Left lobe of liver (tissue), 2 donors: ENCODE results near the gene UGT8. TPM values are rescaled to one million over a fixed set of nuclear protein-coding genes. Genes with fewer than 3 reads are reported as not detected.
"Not testable (repeated sequence)": the region's sequence is repeated elsewhere in the genome, so short reads cannot be mapped to it uniquely, and the experiment has no call there.

Experiments used
- ATAC-seq: fragments of 200-7000 bp; cut with Tn5 transposase; one replicate; pipeline ENCODE4 v1.9.1; 2020; ENCODE audit warnings: mild to moderate bottlenecking, moderate library complexity
- DNase-seq: peaks from one replicate; pipeline ENCODE4 v3.0.0-alpha.2; 2020; ENCODE audit warnings: low spot score
- total RNA-seq: library from RNA; stranded (reverse); gene quantifications from one replicate; pipeline ENCODE4 v1.2.1, GENCODE V29; 2021
- donor health status: DM: no; HTN: no; CAD: no; lungs with moderate emphysema.
- donor health status: DM: no; HTN: yes; CAD: no.

Gene UGT8
- total RNA-seq, 1 donor from 2014 or later: 0.15 TPM

DNA sequence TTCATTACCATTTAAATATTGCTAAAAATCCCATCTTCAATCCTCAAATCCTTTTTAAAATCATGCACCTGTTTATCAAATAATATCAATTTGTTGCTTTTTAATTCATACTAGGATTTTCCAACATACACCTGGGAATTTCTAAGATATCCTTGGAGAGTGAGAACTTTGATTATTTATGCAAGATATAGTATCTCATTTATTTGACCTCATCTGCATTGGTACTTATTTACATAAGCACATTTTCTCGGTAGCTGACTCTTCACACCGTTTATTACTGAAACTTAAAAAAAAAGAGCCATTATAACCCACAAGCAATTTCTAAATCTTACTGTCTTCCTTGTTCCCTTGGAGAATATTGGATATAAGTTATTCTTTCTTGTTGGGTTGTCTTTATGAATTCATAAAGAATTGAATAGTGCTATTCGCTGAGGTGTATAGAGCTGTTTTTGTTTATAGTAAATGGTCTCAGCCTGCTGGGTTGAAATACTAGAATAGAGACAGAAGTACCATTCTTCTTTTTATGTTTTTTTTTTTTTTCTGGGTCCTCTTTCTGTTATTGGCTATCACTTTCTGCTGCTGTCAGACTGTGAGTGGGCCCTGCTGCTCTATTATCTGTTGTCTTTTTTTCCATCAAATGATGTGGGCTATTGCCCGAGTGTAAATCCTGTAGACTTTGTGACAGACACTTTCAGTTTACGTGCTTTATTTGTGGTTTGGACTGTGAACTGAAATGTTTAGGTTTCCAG lies 2.9 kb downstream of the UGT8 start:
- DNase-seq: no peak
- no peak for ATAC-seq

DNA sequence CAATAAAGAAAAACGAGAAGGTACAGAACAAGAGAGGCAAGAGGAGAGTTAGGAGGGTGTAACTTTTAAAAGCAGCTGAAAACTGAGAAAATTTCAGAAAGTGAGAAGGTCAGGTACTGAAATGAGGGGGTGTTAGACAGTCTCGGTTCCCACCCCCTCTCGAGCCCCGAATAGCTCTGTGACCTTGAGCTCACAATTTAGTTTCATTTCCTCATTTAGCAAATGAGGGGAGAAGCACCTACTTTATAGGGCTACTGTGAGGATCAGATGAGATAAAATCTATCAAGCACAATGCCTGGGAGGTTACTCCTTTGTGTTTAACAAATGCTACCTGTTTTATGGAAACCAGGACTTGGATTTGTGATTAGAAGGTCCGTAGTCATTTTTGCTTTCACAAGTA lies 4.9 kb downstream of the UGT8 start:
- ATAC-seq (no peak), DNase-seq (no peak)

DNA sequence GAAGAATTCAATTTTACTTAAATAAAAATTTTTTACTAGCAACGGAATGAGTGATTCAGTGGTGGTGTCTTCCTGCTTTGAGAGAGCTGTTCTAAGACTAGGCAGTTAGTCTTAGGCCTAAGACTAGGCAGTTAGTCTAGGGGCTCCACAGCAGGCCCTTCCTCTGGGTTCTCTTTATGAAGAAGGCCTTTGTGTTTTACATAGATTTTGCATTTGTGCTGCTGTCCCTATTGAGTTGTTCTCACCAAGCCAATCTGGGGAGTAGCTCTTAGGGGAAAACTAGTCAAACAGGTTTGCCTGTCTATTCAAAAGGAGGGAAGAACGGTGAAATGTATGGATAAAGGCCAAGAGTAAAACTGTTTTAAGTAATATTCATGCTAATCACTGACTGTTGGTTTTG lies 7.6 kb downstream of the UGT8 start:
- DNase-seq (no peak), ATAC-seq (no peak)

DNA sequence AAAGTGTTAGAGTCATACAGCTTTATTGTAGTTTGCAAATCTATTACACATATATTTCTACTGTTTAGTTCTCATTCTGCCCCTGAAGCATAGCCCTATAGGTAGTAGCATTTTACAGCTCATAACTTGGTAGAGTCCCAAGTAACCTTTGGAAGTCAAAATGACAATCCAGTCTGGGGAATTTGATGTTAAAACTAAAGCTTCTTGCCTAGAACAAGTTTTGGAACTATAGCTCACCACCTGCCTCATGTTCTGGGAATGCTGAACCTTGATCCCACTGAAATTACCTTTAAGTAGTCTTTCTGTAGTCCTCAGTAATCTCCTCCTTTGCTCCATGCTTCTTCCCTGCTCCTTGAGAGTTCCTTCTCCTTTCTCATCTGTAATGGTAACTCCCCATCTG lies 8.4 kb downstream of the UGT8 start:
- no peak for DNase-seq
- no peak for ATAC-seq

DNA sequence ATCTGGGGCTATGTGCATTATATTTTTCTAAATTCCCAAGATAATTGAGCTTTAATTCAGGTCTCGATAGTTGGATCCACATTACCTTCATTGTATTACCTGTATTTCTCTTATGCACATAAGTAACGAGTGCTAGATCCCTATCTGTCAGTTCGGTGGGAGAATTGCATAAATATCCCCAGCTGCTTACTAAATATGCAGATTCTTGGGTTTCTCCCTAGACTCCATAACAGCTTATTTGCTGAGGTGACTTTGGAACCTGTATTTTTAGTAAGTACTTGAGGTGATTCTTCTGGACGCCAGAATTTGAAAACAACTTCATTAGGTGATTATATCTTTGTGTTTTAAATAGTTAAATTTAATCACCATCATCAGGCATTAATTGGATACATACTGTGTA lies 15.0 kb downstream of the UGT8 start:
- DNase-seq (no peak), ATAC-seq (no peak)

DNA sequence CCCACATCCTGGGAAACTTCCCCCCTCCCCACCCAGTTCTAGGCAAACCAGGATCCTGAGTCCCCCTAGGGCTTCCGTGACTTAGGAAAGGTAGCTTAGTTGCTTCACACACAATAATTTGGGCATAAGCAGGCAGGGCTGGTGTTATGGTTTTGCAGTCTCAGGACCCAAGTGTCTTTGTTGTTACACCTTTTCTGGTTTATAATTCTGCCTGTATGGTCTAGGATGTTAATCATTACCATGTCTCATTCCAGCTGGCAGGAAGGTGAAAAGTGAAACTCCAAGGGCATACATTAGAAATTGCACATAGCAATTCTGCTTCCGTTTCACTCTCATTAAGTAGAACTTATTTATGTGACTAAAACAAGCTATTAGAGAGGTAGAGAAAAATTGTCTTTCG lies 16.8 kb downstream of the UGT8 start:
- ATAC-seq: peak; percentile 50
- no peak for DNase-seq

DNA sequence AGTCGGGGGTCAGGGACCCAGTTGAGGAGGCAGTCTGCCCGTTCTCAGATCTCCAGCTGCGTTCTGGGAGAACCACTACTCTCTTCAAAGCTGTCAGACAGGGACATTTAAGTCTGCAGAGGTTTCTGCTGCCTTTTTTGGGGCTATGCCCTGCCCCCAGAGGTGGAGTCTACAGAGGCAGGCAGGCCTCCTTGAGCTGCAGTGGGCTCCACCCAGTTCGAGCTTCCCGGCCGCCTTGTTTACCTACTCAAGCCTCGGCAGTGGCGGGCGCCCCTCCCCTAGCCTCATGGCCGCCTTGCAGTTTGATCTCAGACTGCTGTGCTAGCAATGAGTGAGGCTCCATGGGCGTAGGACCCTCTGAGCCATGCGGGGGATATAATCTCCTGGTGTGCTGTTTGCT lies 17.4 kb downstream of the UGT8 start:
- ATAC-seq, DNase-seq: not testable (repeated sequence)

DNA sequence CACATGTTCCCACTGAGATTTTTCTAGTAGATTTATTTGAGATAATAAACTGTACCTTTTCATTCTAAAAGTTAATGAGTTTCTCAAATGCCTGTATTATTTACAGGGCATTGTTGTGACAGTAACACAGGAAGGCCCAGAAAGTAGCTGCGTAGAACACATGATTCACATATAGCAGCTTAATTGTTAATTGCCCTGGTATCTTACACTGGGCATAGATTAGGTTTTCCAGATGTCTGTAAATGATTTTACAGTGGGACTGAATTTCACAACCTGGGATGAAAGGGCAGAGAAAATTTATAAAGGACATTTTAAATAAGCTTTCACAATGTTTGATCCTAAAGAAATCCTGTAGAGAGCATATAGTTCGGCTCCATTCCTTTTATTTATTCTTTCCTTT lies 27.6 kb downstream of the UGT8 start:
- ATAC-seq (no peak), DNase-seq (no peak)

DNA sequence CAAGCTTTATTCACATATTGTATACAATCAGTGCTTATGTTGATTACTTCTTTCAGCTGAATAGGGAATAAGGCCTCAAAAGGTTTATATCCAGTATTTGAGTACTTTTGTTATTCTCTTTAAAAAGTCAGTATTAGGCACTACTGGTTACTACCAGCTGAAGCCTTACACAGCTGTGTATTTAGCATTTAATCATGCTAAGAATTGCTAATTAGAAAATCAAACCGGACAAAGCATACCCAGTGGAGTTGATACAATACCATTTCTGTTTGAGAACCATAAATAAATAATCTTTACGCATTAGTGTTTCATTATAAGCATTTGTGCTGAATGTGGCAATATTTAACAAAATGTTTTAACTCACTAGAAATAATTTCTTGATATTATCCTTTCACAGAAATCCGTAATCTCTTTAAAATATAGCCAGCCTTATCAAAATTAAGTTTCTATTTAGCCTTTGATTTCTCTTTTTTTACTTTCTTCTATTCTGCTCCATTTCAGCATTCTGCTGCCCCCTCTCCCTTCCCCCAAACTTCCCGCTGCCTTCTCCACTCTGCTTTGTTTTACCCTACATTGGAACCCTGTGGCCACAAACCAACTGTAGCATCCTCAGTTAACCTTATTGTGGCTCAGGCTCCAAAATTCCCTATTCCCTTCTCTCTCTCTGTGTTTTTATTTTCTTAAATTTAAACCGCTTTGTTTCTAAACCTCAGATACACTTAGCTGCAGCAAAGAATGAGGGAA lies 37.8 kb downstream of the UGT8 start:
- ATAC-seq: no peak
- DNase-seq: no peak

DNA sequence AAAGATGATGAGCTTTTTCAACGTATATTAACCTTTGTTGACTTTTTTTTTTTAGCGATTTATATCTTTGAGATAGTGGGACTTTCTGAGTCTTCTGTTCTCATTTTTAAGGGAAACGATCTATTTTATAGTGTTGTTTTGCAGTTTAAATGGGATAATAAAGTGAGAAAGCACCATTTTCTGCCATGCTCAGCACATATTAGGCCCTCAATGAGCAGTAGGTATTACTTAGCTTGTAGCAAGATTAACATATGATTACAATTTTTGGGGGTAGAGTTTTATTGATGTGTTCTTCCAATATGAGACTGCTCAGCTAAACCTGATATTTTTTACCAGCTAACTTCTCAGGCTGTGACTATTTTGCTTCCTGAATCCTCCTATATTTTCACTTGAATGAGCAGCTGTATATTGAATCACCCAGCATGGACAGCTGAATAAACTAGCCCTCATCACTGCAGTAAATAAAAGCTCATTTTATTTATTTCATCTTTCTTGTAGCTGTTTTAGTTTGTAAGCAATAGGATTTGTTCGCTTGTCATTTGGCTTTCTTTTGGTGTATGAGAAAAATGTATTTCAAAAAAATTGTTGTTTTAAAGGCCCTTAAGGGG lies 43.7 kb downstream of the UGT8 start:
- ATAC-seq (no peak), DNase-seq (no peak)

DNA sequence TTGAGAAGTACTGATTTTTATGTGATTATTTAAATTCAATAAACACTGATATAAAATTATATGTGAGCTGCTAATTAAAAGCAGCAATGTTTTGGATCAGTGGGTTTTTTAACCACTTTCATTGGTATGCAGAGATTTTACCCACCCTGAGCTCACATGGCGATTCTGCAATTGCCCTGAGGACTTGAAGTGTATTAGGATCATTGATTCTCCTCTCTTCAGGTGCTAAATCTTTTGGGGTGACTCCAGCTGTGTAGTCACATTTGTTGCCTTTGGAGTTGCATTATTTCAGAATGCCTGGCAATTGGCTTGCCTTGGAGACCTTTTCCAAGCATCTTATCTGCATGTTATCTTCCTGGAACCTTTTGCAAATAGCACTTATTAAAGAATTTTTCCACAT lies 51.3 kb downstream of the UGT8 start:
- DNase-seq: no peak

DNA sequence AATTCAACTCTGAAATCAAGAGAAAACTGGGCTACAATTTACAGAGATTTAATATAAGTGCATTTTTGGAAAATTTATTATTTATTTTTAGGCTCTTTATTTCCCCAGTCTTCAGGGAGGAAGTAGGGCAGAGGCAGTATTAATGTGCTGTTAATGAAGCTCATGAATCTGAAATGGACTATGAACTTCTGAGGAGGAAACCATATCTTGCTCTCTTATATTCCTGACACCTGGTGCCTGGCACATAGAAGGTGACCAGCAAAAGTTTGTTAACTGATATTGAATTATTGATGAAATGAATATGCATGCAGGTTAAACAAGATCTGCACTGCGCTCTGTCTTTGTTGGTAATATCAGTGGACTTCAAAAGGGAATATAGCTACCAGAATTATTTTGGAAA lies 55.1 kb downstream of the UGT8 start:
- ATAC-seq (no peak), DNase-seq (no peak)

More for the DNA sequence above, 51.3 kb downstream of the UGT8 start:
- no peak for ATAC-seq

DNA sequence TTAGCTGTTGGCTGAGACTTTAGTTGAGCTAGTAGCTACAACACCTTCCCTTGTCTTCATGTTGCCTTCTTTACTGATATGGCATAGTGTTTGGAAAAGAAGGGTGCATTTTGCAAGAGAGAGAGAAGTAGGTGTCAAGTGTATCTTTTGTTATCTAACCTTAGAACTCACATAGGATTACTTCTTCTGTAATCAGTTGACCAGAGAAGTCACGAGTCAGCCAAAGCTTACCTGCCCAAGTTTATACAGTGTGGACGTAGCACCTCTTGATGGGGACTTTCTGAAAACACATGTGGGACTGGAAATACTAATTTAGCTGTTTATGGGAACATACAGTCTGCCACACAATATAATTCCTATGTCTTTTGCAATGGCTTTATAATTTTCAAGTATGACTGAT lies 56.0 kb downstream of the UGT8 start:
- ATAC-seq (no peak), DNase-seq (no peak)

DNA sequence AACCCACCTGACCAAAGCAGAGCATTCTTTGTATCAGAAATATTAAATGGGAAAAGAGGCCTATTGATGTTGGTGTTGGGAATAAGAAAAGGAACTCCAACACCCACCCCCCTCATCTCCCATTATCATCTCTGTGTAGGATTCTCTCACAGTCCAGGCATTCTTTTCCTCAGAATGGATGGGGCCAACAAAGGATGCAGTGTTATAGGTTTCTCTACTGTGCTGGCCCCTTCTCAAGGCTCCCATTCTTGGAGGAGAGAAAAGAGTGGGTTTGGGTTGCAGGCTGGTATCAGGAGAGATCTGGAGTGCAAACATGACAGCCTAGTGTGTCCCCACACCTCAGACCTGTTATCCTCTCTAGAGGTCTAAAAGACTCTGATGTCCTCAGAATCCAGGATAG lies 59.6 kb downstream of the UGT8 start:
- ATAC-seq (no peak), DNase-seq (no peak)

DNA sequence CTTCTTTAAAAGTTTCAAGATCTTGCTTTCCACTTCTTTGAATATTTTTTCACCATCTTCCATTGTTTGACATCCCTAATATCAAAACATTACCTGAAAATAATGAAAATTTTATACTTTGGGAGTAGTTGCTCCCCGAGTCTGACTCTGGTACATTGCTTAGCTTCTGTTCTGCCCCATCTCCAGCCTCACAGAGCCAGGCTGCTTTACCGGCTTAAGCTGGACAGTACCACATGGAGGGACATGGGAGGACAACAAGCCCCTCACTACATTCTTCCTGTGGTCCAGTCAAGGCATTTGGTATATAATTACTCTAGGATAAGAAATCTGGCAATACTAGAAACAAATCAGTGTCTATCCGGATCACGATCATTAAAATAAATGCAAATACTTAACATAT lies 60.2 kb downstream of the UGT8 start:
- no peak for ATAC-seq
- DNase-seq: no peak

DNA sequence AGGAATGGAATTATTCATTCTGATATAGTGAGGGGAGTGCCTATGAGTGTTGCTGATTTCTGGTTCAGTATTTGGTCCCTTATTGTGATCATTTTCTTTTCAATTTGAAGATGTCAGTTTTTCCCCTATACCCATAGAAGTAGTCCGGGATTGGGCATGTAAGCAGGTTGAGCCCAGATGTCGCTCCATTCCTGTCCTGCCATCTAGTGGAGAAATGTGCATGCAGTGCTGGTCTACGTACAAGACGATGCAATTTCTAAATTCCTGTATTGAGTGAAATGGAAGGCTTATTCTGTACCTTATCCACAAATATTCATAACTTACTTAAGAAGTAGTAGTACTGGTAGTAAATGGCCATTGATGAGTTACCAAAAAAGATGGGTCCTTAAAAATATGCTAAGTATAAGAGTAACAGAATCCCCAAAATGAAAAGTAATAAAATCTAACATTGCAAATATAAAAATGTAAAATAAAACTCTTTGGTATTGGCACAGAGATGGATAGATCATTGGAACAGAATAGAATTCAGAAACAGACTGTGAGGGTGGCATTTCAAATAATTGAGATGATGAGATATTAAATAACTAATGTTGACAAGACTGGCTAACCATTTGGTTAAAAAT lies 60.9 kb downstream of the UGT8 start:
- DNase-seq (peak; percentile 51), ATAC-seq (peak; percentile 97)

DNA sequence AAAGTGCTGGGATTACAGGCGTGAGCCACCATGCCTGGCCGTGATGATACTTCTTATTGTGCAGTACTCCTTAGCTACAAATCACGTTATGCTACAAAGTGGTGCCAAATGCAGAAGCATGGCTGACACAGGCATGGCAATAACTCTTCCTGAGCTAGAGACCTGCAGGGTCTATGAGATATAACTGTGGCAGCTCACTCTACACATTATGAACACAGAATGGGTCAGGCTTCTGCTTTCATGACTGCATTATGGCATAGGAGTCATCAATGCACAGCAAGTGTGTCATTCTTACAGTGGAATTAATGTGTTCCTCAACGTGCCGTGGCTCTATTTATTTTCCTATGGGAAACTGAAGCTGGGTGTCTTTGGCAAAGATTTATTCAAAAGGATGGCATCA lies 64.5 kb downstream of the UGT8 start:
- ATAC-seq: no peak

DNA sequence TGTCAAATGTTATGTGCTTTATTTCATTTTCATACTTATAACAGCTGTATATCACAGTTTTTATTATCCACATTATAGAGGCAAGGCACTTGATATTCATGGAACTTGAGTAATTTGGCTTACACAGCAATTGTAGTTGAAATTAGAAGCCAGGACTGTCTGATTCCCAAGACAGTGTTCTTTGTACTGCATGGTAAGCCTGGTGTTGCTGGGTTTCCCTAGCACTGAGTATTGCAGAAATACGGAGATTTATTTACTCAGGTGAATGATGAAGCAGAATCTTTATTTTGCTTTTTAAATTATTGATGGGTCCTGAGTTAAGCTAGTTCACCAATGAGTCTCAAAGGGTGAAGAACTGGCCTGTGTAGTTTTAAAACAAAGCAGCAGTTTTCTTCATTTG lies 70.0 kb downstream of the UGT8 start:
- DNase-seq: no peak

More for the DNA sequence above, 64.5 kb downstream of the UGT8 start:
- DNase-seq: no peak

DNA sequence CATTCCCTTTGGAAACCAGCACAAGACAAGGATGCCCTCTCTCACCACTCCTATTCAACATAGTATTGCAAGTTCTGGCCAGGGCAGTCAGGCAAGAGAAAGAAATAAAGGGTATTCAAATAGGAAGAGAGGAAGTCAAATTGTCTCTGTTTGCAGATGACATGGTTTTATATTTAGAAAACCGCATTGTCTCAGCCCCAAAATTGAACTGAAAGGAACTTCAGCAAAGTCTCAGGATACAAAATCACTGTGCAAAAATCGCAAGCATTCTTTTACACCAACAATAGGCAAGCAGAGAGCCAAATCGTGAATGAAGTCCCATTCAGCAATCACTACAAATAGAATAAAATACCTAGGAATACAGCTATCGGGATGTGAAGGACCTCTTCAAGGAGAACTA lies 72.1 kb downstream of the UGT8 start:
- not testable (repeated sequence) for DNase-seq, ATAC-seq

More for the DNA sequence above, 70.0 kb downstream of the UGT8 start:
- ATAC-seq: no peak

DNA sequence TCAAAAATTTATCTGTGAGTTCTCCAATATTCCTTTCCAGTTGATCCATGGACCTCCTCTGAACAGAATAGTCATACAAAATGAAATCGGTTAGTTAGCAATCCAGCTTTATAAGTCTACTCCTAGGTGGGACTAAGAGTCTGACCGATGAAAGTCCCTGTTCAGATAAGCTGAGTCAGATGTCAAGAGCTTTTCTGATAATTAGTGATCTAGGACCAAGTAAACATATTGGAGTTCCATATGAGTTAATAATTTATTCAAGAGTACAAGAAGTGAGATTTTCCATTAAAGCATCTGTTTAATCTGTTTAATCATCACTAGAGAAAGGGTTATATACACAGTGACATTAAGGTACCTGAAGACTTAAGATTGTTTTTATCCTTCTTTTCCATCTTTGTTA lies 74.7 kb downstream of the UGT8 start:
- DNase-seq (no peak), ATAC-seq (no peak)

DNA sequence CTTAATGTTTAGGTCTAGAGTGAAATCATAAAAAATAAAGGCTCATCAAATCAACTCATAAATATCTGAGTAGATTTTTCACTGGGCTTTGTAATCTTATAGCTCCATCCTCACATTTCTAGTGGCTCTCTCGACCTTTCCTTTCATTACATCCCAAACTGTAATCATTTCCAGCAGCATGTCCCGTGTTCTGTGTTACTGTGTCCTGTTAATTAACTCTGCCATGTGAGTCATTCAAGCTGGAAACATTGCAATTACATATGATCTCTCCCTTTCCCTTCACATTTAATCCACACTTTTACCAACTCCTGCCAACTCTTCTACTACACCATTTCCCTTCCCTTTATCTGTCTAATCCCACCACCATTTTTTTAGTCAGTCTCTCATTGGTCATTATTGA lies 75.5 kb downstream of the UGT8 start:
- ATAC-seq (no peak), DNase-seq (no peak)
